SK-N-MC (cell line): Measurements from ENCODE around the gene SLC2A11.

Source experiments
- DNase-seq: peaks from one replicate; pipeline ENCODE4 v3.0.0-alpha.2; 2011; ENCODE audit warnings: low read depth, low spot score
- H3K27ac ChIP-seq: fragments of 200-600 bp; sonication (generic); 2 replicates; pipeline ENCODE4 v1.5.1; 2016; ENCODE audit warnings: mixed run types
- H3K36me3 ChIP-seq: fragments of 200-600 bp; sonication (generic); 2 replicates; pipeline ENCODE4 v1.6.1; 2017; ENCODE audit warnings: antibody characterized with exemption, low read length, mixed read lengths; ENCODE audit not compliant: insufficient read depth
- H3K4me3 ChIP-seq: fragments of 200-600 bp; sonication (generic); 2 replicates; pipeline ENCODE4 v1.5.1; 2016
- H3K9ac ChIP-seq: fragments of 200-600 bp; sonication (generic); 2 replicates; pipeline ENCODE4 v1.8.0; 2017; ENCODE audit warnings: mixed run types, mixed read lengths; ENCODE audit not compliant: insufficient read length
- H3K9me3 ChIP-seq: fragments of 200-600 bp; sonication (generic); 2 replicates; pipeline ENCODE4 v1.6.1; 2017; ENCODE audit warnings: low read depth, mild to moderate bottlenecking, antibody characterized with exemption, low read length, moderate library complexity, mixed read lengths
- EZH2 ChIP-seq: fragments of 200-600 bp; sonication (generic); IDR thresholded peaks from one replicate; pipeline ENCODE4 v1.6.1; 2017; ENCODE audit warnings: antibody characterized with exemption
- FOXP2 ChIP-seq: optimal IDR thresholded peaks from 2 replicates; pipeline ENCODE3; 2011; ENCODE audit warnings: mild to moderate bottlenecking, moderate library complexity; ENCODE audit not compliant: insufficient read depth; ENCODE audit errors: extremely low read length, control extremely low read depth
- POLR2AphosphoS5 ChIP-seq: IDR thresholded peaks from 2 replicates; pipeline ENCODE4 v1.6.1; 2012; ENCODE audit warnings: mild to moderate bottlenecking, low read depth, low read length, borderline replicate concordance

Gene SLC2A11

GRCh38 chr22:23831781-23832180 is 25.9 kb upstream of the SLC2A11 start:
- no peak for TF ChIP-seq FOXP2
- no peak for TF ChIP-seq EZH2
- TF ChIP-seq POLR2AphosphoS5: no peak
- Histone ChIP-seq H3K27ac (no peak overlapping the region), H3K9ac (no peak overlapping the region), H3K4me3 (no peak overlapping the region), H3K36me3 (peaks cover 83% of the 10 kb centered on the region), H3K9me3 (peaks cover 6% of the 10 kb centered on the region; the same call in 1 of the 2 replicates)
- DNase-seq: no peak

- H3K4me3 ChIP-seq: no peak overlapping the region
- TF ChIP-seq EZH2 (no peak), POLR2AphosphoS5 (no peak), FOXP2 (no peak)
- DNase-seq: no peak
- H3K9me3 ChIP-seq: peaks cover 6% of the 10 kb centered on the region; the same call in 1 of the 2 replicates
- no peak overlapping the region for H3K27ac ChIP-seq
- H3K36me3 ChIP-seq: peaks cover 77% of the 10 kb centered on the region
- no peak overlapping the region for H3K9ac ChIP-seq
These were observed 25.3 kb upstream of the SLC2A11 start for GRCh38 chr22:23832226-23833016.

- Histone ChIP-seq H3K9me3 (peaks cover 6% of the 10 kb centered on the region; the same call in 1 of the 2 replicates), H3K27ac (no peak overlapping the region), H3K9ac (no peak overlapping the region), H3K36me3 (peaks cover 70% of the 10 kb centered on the region), H3K4me3 (no peak overlapping the region)
- TF ChIP-seq POLR2AphosphoS5 (no peak), EZH2 (no peak)
- no peak for DNase-seq
These were observed 24.5 kb upstream of the SLC2A11 start for GRCh38 chr22:23833017-23833751.

GRCh38 chr22:23833911-23834317 is 23.8 kb upstream of the SLC2A11 start:
- no peak for DNase-seq
- no peak overlapping the region for H3K27ac ChIP-seq
- H3K36me3 ChIP-seq: peaks cover 64% of the 10 kb centered on the region
- TF ChIP-seq FOXP2 (no peak), EZH2 (no peak), POLR2AphosphoS5 (no peak)
- no peak overlapping the region for H3K4me3 ChIP-seq
- peaks cover 6% of the 10 kb centered on the region; the same call in 1 of the 2 replicates for H3K9me3 ChIP-seq
- H3K9ac ChIP-seq: no peak overlapping the region

GRCh38 chr22:23834406-23834792 is 23.3 kb upstream of the SLC2A11 start:
- no peak for TF ChIP-seq FOXP2
- TF ChIP-seq POLR2AphosphoS5: no peak
- no peak for TF ChIP-seq EZH2
- no peak for DNase-seq
- no peak overlapping the region for H3K27ac ChIP-seq
- no peak overlapping the region for H3K9ac ChIP-seq
- H3K4me3 ChIP-seq: no peak overlapping the region
- peaks cover 59% of the 10 kb centered on the region for H3K36me3 ChIP-seq
- H3K9me3 ChIP-seq: peaks cover 4% of the 10 kb centered on the region; the same call in 1 of the 2 replicates

- no peak for DNase-seq
- Histone ChIP-seq H3K9me3 (no peaks in the 10 kb centered on the region), H3K27ac (no peak overlapping the region), H3K36me3 (peaks cover 54% of the 10 kb centered on the region), H3K9ac (no peak overlapping the region), H3K4me3 (no peak overlapping the region)
- TF ChIP-seq FOXP2 (no peak), EZH2 (no peak), POLR2AphosphoS5 (no peak)
These were observed 22.7 kb upstream of the SLC2A11 start for GRCh38 chr22:23834793-23835483.

- Histone ChIP-seq H3K9me3 (no peaks in the 10 kb centered on the region), H3K27ac (no peak overlapping the region), H3K36me3 (peaks cover 48% of the 10 kb centered on the region), H3K4me3 (no peak overlapping the region), H3K9ac (no peak overlapping the region)
- TF ChIP-seq POLR2AphosphoS5 (no peak), FOXP2 (no peak), EZH2 (no peak)
- no peak for DNase-seq
These were observed 22.1 kb upstream of the SLC2A11 start for GRCh38 chr22:23835484-23836144.
